Naive B cell (primary cell): Measurements from ENCODE around the gene DDIT3. TPM values are rescaled to one million over a fixed set of nuclear protein-coding genes. Genes with fewer than 3 reads are reported as not detected.
"Not testable (repeated sequence)": the region's sequence is repeated elsewhere in the genome, so short reads cannot be mapped to it uniquely, and the experiment has no call there.

Source experiments
- ATAC-seq, 2 donors: fragments of 150-1000 bp; cut with Tn5 transposase; 2 replicates each; pipeline ENCODE4 v1.10.0; 2021; ENCODE audit warnings: low read depth in 2 of 2, mild to moderate bottlenecking in 2 of 2, moderate library complexity in 2 of 2
- DNase-seq: peaks from one replicate; pipeline ENCODE4 v3.0.0; 2022
- H3K27ac Mint-ChIP-seq, 6 donors: one replicate each; pipeline ENCODE4 v1.8.0; 2020 to 2022; ENCODE audit warnings: mild to moderate bottlenecking in 6 of 6, mixed read lengths in 6 of 6, moderate library complexity in 5 of 6, inconsistent platforms in 2 of 6
- H3K27me3 Mint-ChIP-seq, 3 donors: one replicate each; pipeline ENCODE4 v1.8.0; 2021 to 2022; ENCODE audit warnings: mixed read lengths in 3 of 3, mild to moderate bottlenecking in 1 of 3
- H3K36me3 Mint-ChIP-seq, 2 donors: one replicate each; pipeline ENCODE4 v1.8.0; 2020 to 2022; ENCODE audit warnings: mixed read lengths in 2 of 2, inconsistent platforms in 1 of 2, mild to moderate bottlenecking in 1 of 2
- H3K4me1 Mint-ChIP-seq, 3 donors: one replicate each; pipeline ENCODE4 v1.8.0; 2020 to 2022; ENCODE audit warnings: mixed read lengths in 3 of 3, inconsistent platforms in 1 of 3, mild to moderate bottlenecking in 1 of 3, moderate library complexity in 1 of 3
- H3K4me3 Mint-ChIP-seq, 8 donors: one replicate each; pipeline ENCODE4 v1.8.0; 2020 to 2022; ENCODE audit warnings: mild to moderate bottlenecking in 8 of 8, mixed read lengths in 8 of 8, moderate library complexity in 8 of 8, inconsistent platforms in 2 of 8
- H3K9me3 Mint-ChIP-seq, 7 donors: one replicate each; pipeline ENCODE4 v1.8.0; 2020 to 2022; ENCODE audit warnings: mixed read lengths in 7 of 7, mild to moderate bottlenecking in 5 of 7, inconsistent platforms in 2 of 7, moderate library complexity in 1 of 7
- polyA plus RNA-seq, 6 donors: library from polyadenylated mRNA; unstranded; fragments of 300-500 nt; fragmentation: Illumina TruSeq; gene quantifications; one replicate each; pipeline ENCODE4 v1.2.3, GENCODE V29; 2021; ENCODE audit warnings: low read depth in 6 of 6

DDIT3 gene
- polyA plus RNA-seq, 6 donors from 2014 or later: 33.3 to 62.2 (median 51.0) TPM

- Mint-ChIP-seq H3K36me3 (peaks cover under 1 to 9% of the 10 kb centered on the region in 2 donors), H3K9me3 (no peaks in the 10 kb centered on the region), H3K27me3 (no peaks in the 10 kb centered on the region), H3K4me1 (peaks cover 30 to 47% (median 45%) of the 10 kb centered on the region in 3 donors), H3K4me3 (peak overlapping the region in 7 of 8 donors; percentile 93 to 100 (median 99)), H3K27ac (peak overlapping the region in 5 of 6 donors; percentile 95 to 100 (median 100))
- ATAC-seq: no peak
- DNase-seq: no peak
Observed at GRCh38 chr12:57518176-57518919, 2.0 kb downstream of the DDIT3 start.

DNA sequence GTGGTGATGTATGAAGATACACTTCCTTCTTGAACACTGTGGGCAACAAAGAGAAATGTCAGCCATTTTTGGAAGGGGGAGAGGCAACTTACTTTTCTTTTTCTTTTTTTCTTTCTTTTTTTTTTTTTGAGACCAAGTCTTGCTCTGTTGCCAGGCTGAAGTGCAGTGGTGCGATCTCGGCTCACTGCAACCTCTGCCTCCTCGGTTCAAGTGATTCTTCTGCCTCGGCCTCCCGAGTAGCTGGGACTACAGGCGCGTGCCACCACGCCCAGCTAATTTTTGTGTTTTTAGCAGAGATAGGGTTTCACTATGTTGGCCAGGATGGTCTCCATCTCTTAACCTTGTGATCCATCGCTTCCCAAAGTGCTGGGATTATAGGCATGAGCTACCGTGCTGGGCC is 2.6 kb downstream of the DDIT3 start:
- H3K27ac Mint-ChIP-seq: peak overlapping the region in 4 of 6 donors; percentile 38 to 100 (median 80)
- H3K27me3 Mint-ChIP-seq, DNase-seq, H3K9me3 Mint-ChIP-seq, H3K36me3 Mint-ChIP-seq, ATAC-seq: not testable (repeated sequence)
- peaks cover 26 to 46% (median 40%) of the 10 kb centered on the region in 3 donors for H3K4me1 Mint-ChIP-seq
- peak overlapping the region in 3 of 8 donors; percentile 19 to 96 (median 42) for H3K4me3 Mint-ChIP-seq

DNA sequence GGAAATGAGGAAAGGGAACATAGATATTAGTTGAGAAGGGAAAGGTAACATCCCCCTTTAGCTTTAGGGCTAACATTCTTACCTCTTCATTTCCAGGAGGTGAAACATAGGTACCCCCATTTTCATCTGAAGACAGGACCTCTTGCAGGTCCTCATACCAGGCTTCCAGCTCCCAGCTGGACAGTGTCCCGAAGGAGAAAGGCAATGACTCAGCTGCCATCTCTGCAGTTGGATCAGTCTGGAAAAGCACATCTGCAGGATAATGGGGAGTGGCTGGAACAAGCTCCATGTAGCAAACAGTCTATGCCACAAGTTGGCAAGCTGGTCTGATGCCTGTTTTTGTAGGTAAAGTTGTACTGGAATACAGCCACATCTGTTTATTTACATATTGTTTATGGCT is 3.1 kb downstream of the DDIT3 start:
- Mint-ChIP-seq H3K36me3 (peaks cover 9 to 12% of the 10 kb centered on the region in 2 donors), H3K9me3 (no peaks in the 10 kb centered on the region), H3K4me1 (peaks cover 31 to 45% (median 40%) of the 10 kb centered on the region in 3 donors), H3K27me3 (no peaks in the 10 kb centered on the region), H3K4me3 (peak overlapping the region in 3 of 8 donors; percentile 19 to 96 (median 20)), H3K27ac (peak overlapping the region in 4 of 6 donors; percentile 3 to 100 (median 64))
- ATAC-seq: no peak
- DNase-seq: no peak

GRCh38 chr12:57516617-57517153 is 3.6 kb downstream of the DDIT3 start:
- Mint-ChIP-seq H3K27ac (peak overlapping the region in 2 of 6 donors; percentile 82 to 100), H3K27me3 (no peaks in the 10 kb centered on the region), H3K9me3 (no peaks in the 10 kb centered on the region), H3K36me3 (peaks cover 9 to 17% of the 10 kb centered on the region in 2 donors), H3K4me3 (peak overlapping the region in 2 of 8 donors; percentile 76 to 96), H3K4me1 (peaks cover 30 to 40% (median 35%) of the 10 kb centered on the region in 3 donors)
- DNase-seq: no peak
- no peak for ATAC-seq

DNA sequence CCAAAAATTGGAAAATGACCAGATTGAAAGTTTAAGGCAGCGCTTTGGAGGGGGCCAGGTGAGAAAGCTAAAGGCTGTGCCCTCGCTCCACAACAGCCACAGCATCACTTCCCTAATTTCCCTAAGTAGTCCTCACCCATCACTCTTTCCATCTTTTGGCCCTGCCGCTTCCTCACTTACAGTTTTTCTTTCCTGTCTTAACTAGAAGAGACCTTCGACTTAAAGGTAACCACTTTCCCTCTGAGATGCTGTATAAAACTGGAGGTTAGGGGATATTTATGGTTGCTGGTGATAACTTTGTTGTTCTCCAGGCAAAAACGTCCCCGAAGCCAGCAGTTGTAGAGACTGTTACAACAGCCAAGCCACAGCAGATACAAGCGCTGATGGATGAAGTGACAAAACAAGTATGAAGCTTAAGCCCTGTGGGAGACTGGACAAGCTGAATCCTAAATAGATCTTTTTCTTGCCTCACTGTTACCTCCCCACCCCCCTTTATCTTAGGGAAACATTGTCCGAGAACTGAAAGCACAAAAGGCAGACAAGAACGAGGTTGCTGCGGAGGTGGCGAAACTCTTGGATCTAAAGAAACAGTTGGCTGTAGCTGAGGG is 4.3 kb downstream of the DDIT3 start:
- Mint-ChIP-seq H3K9me3 (no peaks in the 10 kb centered on the region), H3K4me1 (peaks cover 27 to 33% (median 31%) of the 10 kb centered on the region in 3 donors), H3K36me3 (peaks cover 9 to 19% of the 10 kb centered on the region in 2 donors)

GRCh38 chr12:57515408-57515933 is 4.8 kb downstream of the DDIT3 start:
- no peak for ATAC-seq
- H3K36me3 Mint-ChIP-seq: peaks cover 9 to 19% of the 10 kb centered on the region in 2 donors
- H3K27ac Mint-ChIP-seq: peak overlapping the region in 3 of 6 donors; percentile 50 to 100 (median 70)
- H3K9me3 Mint-ChIP-seq: no peaks in the 10 kb centered on the region
- peaks cover 22 to 31% (median 30%) of the 10 kb centered on the region in 3 donors for H3K4me1 Mint-ChIP-seq
- peak overlapping the region in 1 of 8 donors; percentile 65 for H3K4me3 Mint-ChIP-seq
- H3K27me3 Mint-ChIP-seq: no peaks in the 10 kb centered on the region
- no peak for DNase-seq

More for the DNA sequence above, 4.3 kb downstream of the DDIT3 start:
- DNase-seq (no peak), ATAC-seq (no peak)
- peak overlapping the region in 5 of 6 donors; percentile 40 to 100 (median 56) for H3K27ac Mint-ChIP-seq
- H3K27me3 Mint-ChIP-seq: no peaks in the 10 kb centered on the region
- peak overlapping the region in 1 of 8 donors; percentile 65 for H3K4me3 Mint-ChIP-seq

- ATAC-seq (no peak), DNase-seq (no peak)
- Mint-ChIP-seq H3K27ac (peak overlapping the region in 3 of 6 donors; percentile 54 to 100 (median 70)), H3K9me3 (no peaks in the 10 kb centered on the region), H3K4me1 (peaks cover 18 to 28% (median 26%) of the 10 kb centered on the region in 3 donors), H3K27me3 (no peaks in the 10 kb centered on the region), H3K36me3 (peaks cover 9 to 21% of the 10 kb centered on the region in 2 donors), H3K4me3 (no peak overlapping the region)
Observed at GRCh38 chr12:57514720-57515407, 5.5 kb downstream of the DDIT3 start.

GRCh38 chr12:57514246-57514645 is 6.1 kb downstream of the DDIT3 start:
- peak overlapping the region in 1 of 6 donors; percentile 15 for H3K27ac Mint-ChIP-seq
- H3K9me3 Mint-ChIP-seq, DNase-seq, H3K4me3 Mint-ChIP-seq, ATAC-seq, H3K27me3 Mint-ChIP-seq: not testable (repeated sequence)
- H3K4me1 Mint-ChIP-seq: peaks cover 15 to 26% (median 23%) of the 10 kb centered on the region in 3 donors
- peaks cover 9 to 27% of the 10 kb centered on the region in 2 donors for H3K36me3 Mint-ChIP-seq

GRCh38 chr12:57513677-57514076 is 6.6 kb downstream of the DDIT3 start:
- not testable (repeated sequence) for H3K27me3 Mint-ChIP-seq, H3K9me3 Mint-ChIP-seq, DNase-seq, ATAC-seq
- Mint-ChIP-seq H3K4me1 (peaks cover 10 to 20% (median 17%) of the 10 kb centered on the region in 3 donors), H3K4me3 (peak overlapping the region in 1 of 8 donors; percentile 33), H3K36me3 (peaks cover 9 to 27% of the 10 kb centered on the region in 2 donors), H3K27ac (peak overlapping the region in 3 of 6 donors; percentile 54 to 59 (median 58))

DNA sequence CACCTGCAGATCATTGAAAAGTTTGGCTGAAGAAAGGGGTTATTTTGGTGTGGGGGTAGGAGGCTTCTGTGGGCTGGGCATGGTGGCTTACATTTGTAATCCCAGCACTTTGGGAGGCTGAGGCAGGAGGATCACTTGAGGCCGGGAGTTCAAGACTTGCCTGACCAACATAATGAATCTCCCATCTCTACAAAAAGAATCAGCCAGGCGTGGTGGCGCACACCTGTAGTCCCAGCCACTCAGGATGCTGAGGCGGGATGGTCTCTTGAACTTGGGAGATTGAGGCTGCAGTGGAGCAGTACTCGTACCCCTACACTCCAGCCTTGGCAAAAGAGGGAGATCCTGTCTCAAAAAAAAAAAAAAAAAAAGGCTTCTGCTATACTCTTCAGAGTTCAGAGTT is 7.0 kb downstream of the DDIT3 start:
- H3K27me3 Mint-ChIP-seq: no peaks in the 10 kb centered on the region
- H3K36me3 Mint-ChIP-seq: peaks cover 9 to 27% of the 10 kb centered on the region in 2 donors
- DNase-seq (no peak), ATAC-seq (no peak)
- H3K9me3 Mint-ChIP-seq: no peaks in the 10 kb centered on the region
- peak overlapping the region in 3 of 6 donors; percentile 14 to 74 (median 59) for H3K27ac Mint-ChIP-seq
- H3K4me3 Mint-ChIP-seq: no peak overlapping the region
- peaks cover 6 to 16% (median 13%) of the 10 kb centered on the region in 3 donors for H3K4me1 Mint-ChIP-seq

GRCh38 chr12:57512665-57513064 is 7.6 kb downstream of the DDIT3 start:
- H3K36me3 Mint-ChIP-seq: peaks cover 9 to 27% of the 10 kb centered on the region in 2 donors
- H3K4me3 Mint-ChIP-seq: no peak overlapping the region
- H3K27ac Mint-ChIP-seq: peak overlapping the region in 5 of 6 donors; percentile 49 to 87 (median 65)
- H3K27me3 Mint-ChIP-seq: no peaks in the 10 kb centered on the region
- H3K9me3 Mint-ChIP-seq: no peaks in the 10 kb centered on the region
- ATAC-seq: no peak
- peaks cover 4 to 10% (median 7%) of the 10 kb centered on the region in 3 donors for H3K4me1 Mint-ChIP-seq
- DNase-seq: no peak

DNA sequence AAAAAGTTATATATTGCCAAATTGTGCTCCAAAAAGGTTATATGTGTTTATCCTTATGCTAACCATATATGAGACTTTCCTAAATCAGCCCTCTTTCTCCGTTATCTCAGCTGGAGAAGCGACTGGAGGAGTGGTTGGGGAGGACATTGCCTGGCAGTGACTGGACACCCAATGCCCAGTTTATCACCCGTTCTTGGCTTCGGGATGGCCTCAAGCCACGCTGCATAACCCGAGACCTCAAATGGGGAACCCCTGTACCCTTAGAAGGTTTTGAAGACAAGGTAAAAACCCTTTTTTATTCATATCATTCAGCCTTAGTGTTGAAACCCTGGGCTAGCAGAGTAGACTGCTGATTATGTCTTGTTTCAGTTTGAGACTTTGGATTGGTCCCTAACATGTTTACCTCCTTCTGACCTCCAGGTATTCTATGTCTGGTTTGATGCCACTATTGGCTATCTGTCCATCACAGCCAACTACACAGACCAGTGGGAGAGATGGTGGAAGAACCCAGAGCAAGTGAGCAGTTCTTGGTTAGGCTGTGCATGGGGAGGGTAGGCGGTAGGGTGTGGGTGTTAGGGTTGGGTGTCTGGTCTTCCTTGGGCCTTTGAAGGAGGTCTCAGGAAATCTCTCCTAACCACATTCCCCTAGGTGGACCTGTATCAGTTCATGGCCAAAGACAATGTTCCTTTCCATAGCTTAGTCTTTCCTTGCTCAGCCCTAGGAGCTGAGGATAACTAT is 8.6 kb downstream of the DDIT3 start:
- Mint-ChIP-seq H3K4me3 (no peak overlapping the region), H3K27ac (peak overlapping the region in 4 of 6 donors; percentile 36 to 69 (median 56)), H3K9me3 (no peaks in the 10 kb centered on the region), H3K27me3 (no peaks in the 10 kb centered on the region), H3K36me3 (peaks cover under 1 to 27% of the 10 kb centered on the region in 2 donors), H3K4me1 (peaks cover 4 to 6% (median 4%) of the 10 kb centered on the region in 3 donors)
- DNase-seq: no peak
- ATAC-seq: no peak
